NCI-H187 (cell line): Measurements from ENCODE around the gene GUCY2F.

ENCODE experiments used
- DNase-seq, 2 experiments: peaks; one replicate each; lab custom pipeline; 2025; lab: John Stamatoyannopoulos, UW

GUCY2F gene

DNA sequence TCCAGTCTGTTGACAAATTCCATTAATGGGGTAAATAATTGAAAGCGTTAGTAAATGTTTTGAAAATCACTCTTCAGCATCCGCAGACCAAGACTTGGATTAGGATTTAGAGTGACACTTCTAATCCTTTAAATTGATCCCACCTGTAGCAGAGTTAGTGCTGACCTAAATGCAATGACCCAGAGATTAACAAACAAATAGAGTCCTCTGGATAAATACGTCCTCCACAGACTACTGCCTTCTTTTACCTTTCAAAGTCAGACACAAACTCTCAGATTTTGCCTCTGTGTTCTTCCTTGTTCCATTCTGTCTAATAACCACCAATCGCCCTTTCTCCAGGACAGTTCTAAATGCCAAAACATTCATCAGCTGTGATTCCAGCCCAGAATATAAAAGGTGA lies at the start of gene GUCY2F:
TSS of gene GUCY2F (minus strand) at position 101 of the 400 bp plus-strand sequence. CDS start 6,150 bp downstream, outside the sequence.
- no peak for DNase-seq

DNA sequence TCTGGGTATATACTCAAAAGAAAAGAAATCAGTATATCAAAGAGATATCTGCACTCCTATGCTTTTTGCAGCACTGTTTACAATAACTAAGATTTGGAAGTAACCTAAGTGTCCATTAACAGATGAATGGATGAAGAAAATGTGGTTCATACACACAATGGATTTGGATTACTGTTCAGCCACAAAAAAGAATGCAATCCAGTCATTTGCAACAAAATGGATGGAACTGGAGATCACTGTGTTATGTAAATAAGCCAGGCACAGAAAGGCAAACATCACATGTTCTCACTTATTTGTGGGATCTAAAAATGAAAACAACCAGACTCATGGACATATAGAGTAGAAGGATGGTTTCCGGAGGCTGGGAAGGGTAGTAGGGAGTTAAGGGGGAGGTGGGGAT lies 37.1 kb upstream of the GUCY2F start:
- no peak for DNase-seq

DNA sequence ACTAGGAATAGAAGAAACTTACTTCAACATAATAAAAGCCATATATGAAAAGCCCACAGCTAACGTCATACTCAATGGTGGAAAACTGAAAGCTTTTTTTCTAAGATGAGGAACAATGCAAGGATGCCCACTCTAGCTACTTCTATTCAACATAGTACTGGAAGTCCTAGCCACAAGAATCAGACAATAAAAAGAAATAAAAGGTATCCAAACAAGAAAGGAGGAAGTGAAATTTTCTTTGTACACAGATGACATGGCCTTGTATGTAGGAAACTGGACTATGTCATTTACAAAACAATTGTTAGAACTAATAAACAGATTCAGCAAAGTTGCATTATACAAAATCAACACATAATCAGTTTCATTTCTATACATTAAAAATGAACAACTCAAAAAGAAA lies 29.2 kb upstream of the GUCY2F start:
- no peak for DNase-seq

DNA sequence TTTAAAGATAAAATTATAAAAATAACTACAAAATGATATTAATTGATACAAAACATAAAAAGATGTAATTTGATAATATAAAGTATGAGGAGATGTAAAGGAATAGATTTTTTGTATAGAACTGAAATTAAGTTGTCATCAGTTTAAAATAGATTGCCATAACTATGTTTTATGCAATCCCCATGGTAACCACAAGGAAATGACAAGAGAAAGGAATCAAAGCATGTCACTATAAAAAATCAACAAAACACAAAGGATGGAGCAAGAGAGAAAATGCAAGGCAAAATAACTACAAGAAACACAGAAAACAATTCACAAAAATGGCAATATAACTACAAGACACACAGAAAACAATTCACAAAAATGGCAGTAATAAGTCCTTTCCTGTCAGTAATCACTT lies 27.0 kb upstream of the GUCY2F start:
- no peak for DNase-seq

DNA sequence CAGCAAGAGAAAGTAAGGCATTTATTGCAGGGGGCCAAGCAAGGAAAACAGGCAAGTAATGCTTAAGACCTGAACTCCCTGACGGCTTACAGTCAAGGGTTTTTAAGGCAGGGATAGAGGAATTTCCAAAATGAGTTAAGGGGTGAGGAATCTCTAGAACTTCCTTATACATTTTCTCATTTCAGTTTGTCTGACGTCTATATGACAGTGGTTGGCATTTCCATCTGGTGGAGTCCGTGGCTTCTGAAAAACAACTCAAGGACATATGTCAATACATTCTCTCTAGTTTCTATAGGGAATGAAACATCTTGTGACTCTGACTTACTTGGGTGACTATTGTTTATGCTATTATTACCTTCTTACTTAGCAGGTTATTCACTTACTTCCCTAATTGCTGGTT lies 19.3 kb upstream of the GUCY2F start:
- no peak for DNase-seq

DNA sequence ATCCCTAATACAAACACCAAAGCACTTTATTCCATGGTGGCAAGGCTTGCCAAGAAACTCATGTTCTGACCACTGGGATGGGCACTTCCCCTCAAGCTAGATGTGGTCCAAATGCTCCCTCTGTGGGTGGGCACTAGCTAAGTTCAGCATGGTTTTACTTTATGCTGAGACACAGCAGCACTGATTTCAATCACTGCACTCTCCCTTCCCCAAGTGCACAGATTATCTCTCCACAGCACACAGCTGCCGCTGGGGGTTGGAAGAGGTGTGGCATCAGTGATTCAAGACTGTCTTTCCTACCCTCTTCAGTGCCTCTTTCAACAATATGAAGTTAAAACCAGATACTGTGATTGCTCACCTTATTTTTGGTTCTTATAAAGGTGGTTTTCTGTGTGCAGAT lies 16.5 kb upstream of the GUCY2F start:
- DNase-seq = no peak

DNA sequence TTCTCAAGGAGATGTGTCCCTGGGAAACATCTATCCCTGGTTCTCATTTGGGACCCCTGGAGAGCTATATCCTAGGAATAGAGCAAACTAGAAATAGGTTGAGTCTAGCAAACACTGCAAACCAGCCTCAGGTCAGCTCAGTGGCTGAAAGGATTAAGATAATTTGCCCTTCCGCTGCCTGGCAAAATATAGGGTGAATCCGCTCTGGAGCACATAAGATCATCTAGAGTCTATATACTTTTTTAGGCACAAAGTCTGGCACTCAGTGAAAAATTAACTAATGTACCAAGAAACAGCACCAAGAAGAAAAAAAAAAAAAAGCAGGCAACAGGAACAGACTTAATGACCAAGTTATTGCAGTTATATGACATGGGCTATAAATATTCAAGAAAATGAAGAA lies 7.3 kb upstream of the GUCY2F start:
- no peak for DNase-seq

DNA sequence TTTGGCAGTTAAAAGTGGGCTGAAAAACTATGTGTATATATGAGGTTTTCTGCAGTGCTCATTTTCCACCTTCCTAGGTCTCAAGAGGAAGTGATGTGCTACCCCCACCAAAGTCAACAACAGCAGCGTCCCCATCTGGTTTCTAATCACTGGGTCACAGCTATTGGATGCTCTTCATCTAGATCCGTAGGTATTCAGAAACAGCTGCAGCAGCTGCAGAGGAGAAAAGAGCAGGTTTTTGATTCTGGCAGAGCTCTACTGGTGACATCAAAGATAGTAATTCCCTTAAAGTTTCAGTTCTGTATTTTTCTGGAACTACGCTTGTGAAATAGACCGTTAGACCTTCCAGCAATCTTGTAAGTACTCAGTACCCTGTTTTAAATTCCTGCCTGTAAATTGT lies 5.8 kb upstream of the GUCY2F start:
- DNase-seq = no peak

DNA sequence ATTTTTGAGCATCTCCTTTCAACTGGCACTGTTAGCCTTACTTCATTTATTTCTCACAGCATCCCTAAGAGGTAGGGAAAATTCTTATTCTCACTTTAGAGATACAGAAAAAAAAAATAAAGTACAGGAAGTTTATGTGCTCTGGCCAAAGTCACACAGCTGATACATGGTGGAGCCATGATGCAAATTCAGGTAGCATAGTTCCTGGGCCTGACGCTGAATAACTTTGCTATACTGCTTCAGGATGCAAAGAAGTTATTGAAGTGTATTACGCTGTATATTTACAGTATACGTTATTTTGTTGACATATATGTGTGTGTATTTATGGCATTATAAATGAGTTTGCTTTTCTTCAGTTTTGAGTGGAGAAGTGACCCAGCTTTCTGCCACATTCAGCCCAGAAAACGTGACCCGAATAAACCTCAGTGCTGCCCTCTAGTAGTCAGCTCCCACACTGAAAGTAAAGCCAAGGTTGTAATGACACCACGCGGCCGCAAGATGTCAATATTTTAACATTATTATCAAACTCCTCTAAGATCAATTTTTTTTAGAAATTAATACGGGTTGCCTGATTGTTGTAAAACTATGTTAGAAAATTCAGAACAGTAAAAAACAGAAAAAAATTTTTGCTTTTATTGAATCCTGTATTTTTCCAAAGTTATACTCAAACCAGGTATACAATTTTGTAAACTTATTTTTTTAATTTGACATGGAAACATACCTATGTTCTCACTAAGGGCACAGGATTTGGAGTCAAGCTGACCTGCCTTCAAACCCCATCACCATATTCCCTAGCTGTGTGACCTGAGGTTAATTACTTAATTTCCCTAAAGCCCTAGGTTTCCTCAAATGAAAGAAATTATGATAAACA lies 3.8 kb upstream of the GUCY2F start:
- DNase-seq = peak; percentile 10 to 55

DNA sequence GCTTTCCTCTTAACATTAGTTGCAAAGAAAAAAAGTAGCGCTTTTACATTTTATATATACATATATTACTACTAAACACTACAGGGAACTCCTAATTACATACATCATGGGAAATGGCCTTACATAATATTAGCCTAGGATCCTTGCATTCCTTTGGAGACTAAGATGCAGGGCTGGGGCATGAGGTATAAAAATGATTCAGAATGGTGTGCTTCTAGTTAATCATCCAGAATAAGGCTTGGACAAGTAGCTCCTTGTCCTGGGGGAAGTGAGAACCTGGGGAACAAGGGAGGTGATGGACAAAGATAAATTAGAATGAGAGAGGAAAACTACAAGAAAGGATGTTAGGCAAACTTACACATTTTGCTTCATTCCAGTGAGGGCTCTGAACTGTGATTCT lies 3.0 kb upstream of the GUCY2F start:
- no peak for DNase-seq

DNA sequence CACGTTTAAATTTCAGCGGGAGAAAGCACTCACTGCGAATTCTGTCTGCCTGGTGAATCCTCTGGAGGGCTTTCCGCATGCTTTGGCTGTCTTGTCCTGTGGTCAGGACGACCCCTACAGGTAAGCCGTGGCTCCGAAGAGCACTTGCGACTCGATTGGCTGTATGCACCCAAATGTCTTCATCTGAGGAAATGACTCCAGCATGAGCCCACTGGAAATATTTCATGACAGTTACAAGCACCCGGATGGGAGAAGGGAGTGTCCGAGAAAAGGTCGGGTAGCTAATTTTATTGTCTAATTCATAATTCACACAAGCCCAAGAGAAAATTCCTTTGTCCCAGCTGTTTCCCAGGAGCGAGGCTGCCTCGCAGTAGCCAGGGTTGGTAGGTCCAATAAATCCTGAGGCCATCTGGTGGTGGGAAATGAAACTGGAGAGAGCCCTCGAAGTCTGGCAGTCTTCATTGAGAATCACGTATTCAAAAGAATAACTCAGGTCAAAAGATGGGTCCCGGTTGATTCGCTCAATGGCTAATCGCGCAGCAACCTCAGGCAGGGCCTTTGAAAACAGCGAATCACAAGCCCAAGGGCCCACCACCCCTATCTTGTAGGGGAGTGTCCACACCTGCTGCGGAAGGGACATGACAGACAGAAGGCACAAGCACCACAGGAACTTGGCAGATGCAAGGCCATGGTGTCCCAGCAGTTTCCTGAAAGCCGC lies 6.6 kb downstream of the GUCY2F start:
- peak; percentile 37 to 58 for DNase-seq

DNA sequence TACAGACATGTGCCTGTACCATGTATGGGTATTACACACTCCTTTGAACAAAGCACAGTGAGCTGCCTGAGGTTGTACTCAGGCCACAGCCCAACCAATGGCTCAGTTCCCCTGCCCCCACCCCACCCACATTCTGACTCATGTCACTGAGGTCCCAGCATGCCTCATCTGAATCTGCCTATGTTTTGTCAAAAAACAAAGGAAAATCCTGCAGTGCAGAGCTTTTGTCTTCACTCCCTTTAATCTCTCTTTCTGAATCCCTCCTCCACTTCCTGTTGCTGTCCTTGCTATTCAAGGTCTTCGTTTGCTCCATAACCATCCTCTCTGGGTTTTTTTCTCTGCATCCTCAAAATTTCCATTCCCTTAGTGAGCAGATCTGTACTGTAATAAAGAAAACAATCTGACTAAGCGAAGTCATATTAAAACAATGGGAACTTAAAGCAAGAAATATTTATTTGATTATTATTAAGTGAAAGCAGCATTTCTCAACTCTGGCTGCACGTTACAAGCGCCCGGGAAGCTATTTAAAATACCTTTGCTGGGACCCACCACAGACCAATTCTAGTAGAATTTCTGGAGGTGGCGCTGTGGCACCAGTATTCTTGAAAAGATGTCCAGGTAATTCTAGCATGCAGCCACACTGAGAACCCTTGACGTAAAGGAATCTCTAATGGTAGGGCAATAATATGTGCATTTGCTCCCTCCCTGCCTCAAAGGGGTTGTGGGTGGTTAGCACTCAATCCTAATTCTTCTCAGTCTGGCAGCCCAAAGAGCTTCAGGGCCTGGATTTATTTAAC lies 8.7 kb downstream of the GUCY2F start:
- DNase-seq = no peak

DNA sequence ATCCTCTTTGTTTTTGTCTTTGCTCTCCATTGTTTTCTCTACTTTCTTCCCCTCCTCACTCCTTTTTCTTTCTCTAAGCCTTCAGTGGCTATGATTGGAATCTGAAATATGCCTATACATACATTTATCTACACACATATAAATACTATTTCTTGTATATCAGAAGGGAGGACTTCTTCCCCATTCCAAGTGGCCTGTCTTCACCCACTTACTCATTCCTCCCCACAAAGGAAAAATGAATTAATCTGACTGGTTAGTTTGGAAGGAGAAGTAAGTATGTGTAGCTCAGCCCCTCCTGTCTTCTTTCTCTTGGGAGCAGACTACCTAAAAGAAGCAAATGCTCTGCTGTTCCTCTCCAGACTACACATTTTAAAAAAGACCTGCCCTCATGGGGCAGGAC lies 17.7 kb downstream of the GUCY2F start:
- DNase-seq = no peak

DNA sequence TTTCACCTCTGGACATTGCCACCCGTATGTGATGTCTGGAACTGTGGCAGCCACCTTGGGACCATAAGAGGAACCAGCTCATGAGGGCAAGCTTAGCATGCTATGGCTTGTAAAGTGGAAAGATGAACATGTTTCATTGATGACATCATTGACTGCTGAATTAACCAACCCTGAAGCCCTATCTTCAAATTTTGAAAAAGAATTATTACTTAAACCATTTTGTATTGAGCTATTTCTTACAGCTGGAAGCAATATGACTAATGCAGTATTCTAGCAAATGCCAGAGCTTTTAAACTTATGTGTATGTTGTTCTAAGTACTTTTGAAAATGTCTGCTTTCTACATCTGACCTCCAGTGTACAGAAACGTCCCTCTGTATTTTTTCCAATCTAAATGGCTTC lies 18.1 kb downstream of the GUCY2F start:
- no peak for DNase-seq

DNA sequence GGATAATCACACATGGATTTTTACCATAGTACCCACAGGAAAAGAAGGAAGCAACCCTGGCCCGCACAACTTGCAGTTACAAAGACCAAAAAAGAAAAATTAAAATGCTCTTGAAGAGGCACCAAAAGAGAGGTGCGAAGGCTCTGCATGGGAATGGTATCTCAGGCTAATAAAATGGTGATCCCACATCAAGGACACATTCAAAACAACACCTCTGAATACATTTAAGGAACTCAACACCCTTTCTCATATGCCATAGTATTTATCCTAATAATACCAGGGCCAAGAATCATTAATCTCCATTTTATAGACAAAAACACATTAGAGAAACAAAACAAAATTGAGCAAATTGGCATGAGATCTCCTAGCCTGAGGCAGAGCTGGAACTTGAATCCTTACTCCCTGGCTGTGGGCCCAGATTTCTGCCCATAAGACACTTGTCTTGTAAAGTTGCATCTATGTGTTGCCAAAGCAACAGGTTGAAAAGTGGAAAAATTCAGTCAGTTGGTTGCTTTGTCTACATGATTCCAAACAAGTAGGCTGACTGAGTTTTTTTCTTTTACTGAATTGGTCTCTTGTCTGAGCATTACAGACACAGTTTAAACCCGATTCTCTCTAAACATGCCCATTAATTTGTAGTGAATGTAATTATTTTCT lies 33.5 kb downstream of the GUCY2F start:
- DNase-seq = no peak

DNA sequence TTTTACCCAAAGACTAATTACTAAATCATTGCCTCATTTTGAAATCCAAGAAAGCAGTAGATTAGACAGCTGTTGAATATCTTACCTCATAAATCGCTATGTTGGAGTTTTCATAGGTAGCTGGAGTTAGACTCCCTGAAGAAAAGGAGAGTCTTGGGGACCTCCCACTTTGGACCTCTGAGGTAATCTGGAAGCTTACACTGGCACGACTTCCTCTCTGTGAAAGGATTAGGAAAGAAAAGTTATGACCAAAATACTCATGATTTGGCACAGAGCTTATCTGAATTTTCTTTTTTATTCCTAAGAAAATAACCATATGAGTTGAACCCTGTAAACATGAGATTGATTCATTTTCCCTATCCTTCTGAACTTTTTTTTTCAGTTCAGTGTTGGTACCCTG lies 40.6 kb downstream of the GUCY2F start:
- no peak for DNase-seq

DNA sequence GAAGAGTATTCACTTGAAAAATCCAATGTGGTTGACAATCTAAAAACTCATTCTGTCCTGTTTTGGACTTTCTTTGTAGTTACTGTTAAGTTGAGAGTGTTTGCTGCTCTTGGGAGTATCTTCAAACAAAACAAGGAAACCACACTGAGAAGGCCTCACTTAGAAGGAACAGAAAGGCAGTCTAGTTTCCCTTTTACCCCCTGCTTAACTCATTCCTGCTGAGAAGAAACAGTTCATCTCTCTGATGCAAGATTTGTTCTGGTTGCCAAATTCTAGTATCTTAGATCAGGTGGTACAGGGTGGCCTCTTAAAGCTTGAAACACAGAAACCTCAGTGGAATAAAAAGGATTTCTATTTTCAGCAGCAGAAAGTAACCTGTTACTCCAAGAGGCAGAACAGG lies 41.4 kb downstream of the GUCY2F start:
- no peak for DNase-seq

DNA sequence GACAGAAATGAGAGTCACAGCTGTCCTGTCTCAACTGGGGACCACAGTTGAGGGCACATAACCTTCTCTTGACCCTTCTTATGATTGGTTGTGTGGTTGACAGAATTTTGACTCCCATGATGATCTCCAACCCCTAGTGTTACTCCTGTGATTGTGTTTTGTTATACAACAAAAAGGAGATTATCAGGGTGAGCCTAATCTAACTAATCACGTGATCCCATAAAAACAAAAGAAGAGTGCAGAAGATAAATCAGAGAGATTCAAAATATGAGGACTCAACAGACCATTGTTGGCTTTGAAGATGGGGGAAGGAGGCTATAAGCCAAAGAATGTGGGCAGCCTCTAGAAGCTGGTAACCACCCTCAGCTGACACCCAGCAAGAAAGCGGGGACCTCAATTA lies 72.7 kb downstream of the GUCY2F start:
- DNase-seq = no peak

DNA sequence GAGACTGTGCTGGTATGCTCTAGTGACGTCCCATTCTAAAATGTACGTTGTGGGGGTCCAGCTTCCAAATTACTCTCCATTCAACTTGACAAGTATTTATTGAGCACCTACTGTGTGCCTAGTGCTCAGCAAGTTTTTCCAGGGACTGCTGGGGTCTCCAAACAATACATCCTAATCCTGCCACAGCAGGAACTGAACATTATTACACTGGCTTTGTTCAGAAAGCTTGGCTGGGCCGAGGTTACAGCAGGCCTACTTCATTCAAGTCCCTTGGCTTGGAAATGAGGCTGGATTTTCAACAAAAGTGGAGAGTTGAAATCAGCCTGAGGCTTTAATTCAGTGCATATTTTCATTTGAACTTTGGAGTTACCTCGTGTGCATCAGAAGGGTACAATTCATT lies 78.0 kb downstream of the GUCY2F start:
- no peak for DNase-seq

DNA sequence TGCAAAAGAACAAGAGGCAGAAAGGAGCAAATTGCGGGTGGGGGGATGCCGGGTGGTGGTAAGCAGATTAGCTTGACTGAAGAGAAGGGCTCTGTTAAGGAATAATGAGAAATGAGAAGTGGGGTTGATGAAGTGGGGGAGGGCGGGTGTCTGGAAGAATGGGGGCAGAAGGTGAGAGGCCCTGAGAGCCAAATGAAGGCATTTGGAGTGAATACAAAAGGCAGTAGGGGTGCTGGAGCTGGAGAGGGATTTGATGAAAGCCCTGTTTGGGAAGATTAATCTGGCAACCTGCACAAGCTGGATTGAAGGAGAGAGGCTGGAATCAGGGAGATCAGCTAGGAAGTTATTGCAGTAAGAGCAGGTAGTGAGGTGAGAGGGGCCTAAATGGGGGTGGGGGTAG lies 82.1 kb downstream of the GUCY2F start:
- DNase-seq = no peak

DNA sequence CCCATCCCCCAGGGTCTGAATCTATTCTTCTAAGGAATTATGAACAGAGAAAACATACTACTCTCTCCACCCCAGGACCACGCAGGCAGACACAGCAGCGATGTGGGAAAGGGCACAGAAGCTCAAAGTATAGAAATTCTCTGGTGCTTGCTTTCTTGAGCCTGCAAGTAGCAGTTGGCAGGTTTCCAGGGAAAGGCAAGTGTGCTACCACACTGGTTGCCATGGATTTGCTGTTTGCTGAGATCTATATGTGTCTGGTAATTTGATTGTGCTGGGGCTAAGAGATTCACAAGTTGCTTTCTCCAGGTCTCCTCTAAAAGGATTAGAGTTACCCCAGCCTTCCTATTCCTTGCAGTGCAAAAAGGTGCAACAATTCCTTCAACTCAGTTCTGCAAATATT lies 83.1 kb downstream of the GUCY2F start:
- peak in 1 of 2 experiments; percentile 22 for DNase-seq

DNA sequence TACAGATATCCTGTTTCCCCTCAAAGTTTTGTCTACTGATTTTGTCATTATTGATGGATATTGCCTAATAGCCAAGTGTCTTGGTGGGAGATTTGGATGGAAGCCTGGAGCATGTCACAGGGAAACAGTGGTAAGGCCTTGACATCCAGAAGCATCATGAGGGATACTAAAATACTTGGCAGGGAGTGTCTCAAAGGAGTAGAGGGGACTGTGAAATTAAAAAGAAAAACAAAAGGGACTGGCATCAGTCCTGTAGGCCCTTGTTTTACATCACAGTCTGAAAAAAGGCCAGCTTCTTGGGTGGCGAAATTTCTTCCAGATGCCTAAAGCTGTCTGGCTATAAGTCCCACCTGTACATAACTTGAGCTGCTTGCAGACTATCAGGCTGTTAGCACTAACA lies 83.8 kb downstream of the GUCY2F start:
- no peak for DNase-seq
